Activated CD4-positive, alpha-beta memory T cell treated with anti-CD3 and anti-CD28 coated beads for 36 hours (primary cell): ENCODE measurements around the gene PPP1R3G. TPM values are rescaled to one million over a fixed set of nuclear protein-coding genes. Genes with fewer than 3 reads are reported as not detected.

Source experiments
- CTCF ChIA-PET: fragments of 350-600 bp; sonication (Branson Sonifier 250); formaldehyde crosslinking; loops from one replicate; lab custom pipeline; 2021; ENCODE audit warnings: antibody characterized with exemption, inconsistent platforms; lab: Charles Lee
- POLR2A ChIA-PET: fragments of 350-600 bp; sonication (Branson Sonifier 250); formaldehyde crosslinking; loops from one replicate; lab custom pipeline; 2021; ENCODE audit warnings: antibody characterized with exemption; lab: Charles Lee
- DNase-seq: peaks from one replicate; pipeline ENCODE4 v3.0.0-alpha.2; 2020
- H3K27ac Mint-ChIP-seq: one replicate; pipeline ENCODE4 v1.8.0; 2021; ENCODE audit warnings: mixed read lengths
- H3K27me3 Mint-ChIP-seq: one replicate; pipeline ENCODE4 v1.8.0; 2021; ENCODE audit warnings: mixed read lengths
- H3K36me3 Mint-ChIP-seq: one replicate; pipeline ENCODE4 v1.8.0; 2021; ENCODE audit warnings: mixed read lengths
- H3K4me1 Mint-ChIP-seq: one replicate; pipeline ENCODE4 v1.8.0; 2021; ENCODE audit warnings: low read depth, mixed read lengths
- H3K4me3 Mint-ChIP-seq: one replicate; pipeline ENCODE4 v1.8.0; 2021; ENCODE audit warnings: mild to moderate bottlenecking, mixed read lengths
- H3K9me3 Mint-ChIP-seq: one replicate; pipeline ENCODE4 v1.8.0; 2021; ENCODE audit warnings: mixed read lengths
- intact Hi-C: fragments of 100-400 bp; cut with micrococcal nuclease; formaldehyde crosslinking; loops from one replicate; pipeline ENCODE4 v1.15.1; 2023
- total RNA-seq, 2 experiments: library from RNA; stranded (reverse); gene quantifications; one replicate each; pipeline ENCODE4 v1.2.3, GENCODE V29; 2021

Gene PPP1R3G
- total RNA-seq, 2 experiments from 2014 or later, result not detected

DNA sequence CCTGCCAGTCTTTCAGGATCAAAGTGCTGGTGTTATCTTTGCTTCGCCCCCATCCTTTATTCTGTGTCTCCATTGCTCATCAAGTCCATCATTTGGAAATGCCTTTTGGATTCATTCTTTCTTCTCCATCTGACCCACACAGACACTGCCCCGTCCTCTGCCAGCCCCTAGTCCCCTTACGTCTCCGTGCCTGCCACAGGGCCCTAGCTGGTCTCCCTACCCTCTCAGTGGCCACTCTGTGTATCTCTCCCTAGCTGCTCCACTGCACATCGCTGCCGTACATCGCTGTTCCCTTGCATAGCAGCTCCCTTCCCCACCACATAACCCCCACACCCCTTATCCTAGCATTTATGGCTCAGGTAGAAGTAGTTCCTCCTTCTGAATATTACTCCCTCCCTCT is 15.7 kb downstream of the PPP1R3G start:
- Mint-ChIP-seq H3K9me3 (no peaks in the 10 kb centered on the region), H3K4me1 (no peaks in the 10 kb centered on the region), H3K36me3 (no peaks in the 10 kb centered on the region), H3K4me3 (no peak overlapping the region), H3K27ac (no peak overlapping the region), H3K27me3 (no peaks in the 10 kb centered on the region)
- ChIA-PET CTCF (no interaction called here), POLR2A (no interaction called here)
- DNase-seq, result no peak
- intact Hi-C loops, result no loop called here

DNA sequence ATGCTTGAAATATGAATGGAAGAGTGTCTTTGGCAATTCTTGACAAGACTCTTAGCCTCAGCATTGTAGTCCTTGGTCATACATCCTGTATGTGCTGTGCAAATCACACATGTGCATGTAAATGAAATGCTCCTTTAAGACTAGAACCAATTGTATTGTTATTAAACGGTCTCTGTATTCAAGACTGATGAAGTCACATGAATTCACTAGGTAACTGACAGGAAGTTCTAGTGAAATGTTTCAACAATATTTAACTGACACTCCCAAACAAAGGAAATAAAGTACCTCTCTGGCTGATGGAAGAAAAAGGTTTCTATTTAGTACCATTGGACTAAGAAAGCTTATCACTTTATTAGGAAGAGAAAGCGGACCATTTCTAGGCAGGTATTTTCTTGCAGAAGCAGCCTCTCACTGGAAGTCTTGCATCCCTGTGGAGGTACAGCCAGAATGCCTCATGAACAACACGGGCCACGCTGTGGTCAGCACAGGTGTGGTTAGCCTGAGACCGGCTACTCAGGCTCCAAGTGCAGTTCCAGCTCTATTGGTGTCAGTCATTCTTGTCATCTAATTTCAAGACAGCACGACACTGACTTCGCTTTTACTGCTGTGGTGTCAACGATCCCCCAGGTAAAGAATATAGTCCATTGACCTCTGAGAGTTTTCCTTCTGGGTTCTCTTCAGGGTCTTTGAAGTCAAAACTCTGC is 17.3 kb downstream of the PPP1R3G start:
- intact Hi-C loops, result no loop called here
- no peak for DNase-seq
- ChIA-PET POLR2A (no interaction called here), CTCF (no interaction called here)
- H3K4me1 Mint-ChIP-seq, result no peaks in the 10 kb centered on the region
- H3K4me3 Mint-ChIP-seq, result no peak overlapping the region
- no peaks in the 10 kb centered on the region for H3K36me3 Mint-ChIP-seq
- no peaks in the 10 kb centered on the region for H3K9me3 Mint-ChIP-seq
- no peaks in the 10 kb centered on the region for H3K27me3 Mint-ChIP-seq
- no peak overlapping the region for H3K27ac Mint-ChIP-seq

DNA sequence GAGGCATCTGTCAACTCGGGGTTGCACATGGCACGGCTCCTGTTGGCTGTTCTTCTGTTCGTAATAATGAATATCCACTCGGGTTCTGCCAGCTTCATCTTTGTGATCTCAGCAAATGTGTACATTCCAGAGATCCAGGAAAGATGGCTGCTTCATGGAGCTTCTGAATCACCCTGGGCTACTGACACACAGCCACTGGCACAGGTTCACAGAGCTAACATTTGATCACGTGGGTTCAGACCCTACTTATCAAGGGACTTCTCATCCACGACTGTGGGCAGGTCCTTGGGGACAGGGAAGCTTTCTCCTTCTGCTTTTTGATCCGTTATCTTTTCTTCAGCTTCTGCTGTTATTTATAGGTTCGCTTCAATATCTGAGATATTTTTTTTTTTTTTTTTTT is 18.1 kb downstream of the PPP1R3G start:
- H3K27ac Mint-ChIP-seq, result no peak overlapping the region
- no peaks in the 10 kb centered on the region for H3K4me1 Mint-ChIP-seq
- intact Hi-C loops, result no loop called here
- no peaks in the 10 kb centered on the region for H3K36me3 Mint-ChIP-seq
- no peak overlapping the region for H3K4me3 Mint-ChIP-seq
- DNase-seq, result no peak
- ChIA-PET POLR2A (no interaction called here), CTCF (no interaction called here)
- H3K27me3 Mint-ChIP-seq, result no peaks in the 10 kb centered on the region
- no peaks in the 10 kb centered on the region for H3K9me3 Mint-ChIP-seq

DNA sequence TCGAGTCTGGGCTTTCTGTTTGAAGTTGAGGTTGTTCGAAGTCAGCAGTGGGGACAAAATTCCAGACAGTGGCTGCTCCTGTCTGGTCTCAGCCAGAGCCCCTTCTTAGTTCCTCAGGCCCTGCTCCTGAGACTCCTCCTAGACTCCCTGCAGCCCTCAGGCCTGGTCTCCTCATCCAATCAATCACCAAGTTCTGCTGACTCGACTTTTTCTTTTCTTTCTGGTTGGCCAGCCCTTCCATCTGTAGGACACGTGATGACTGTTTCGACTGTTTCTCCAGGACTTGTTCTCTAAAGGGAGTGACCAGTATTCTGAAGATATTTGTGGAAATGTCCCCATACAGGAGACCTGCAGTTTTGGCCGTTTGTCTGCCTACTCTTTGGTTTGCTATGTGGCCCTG is 19.5 kb downstream of the PPP1R3G start:
- H3K4me3 Mint-ChIP-seq, result no peak overlapping the region
- CTCF ChIA-PET, result no interaction called here
- POLR2A ChIA-PET, result no interaction called here

DNA sequence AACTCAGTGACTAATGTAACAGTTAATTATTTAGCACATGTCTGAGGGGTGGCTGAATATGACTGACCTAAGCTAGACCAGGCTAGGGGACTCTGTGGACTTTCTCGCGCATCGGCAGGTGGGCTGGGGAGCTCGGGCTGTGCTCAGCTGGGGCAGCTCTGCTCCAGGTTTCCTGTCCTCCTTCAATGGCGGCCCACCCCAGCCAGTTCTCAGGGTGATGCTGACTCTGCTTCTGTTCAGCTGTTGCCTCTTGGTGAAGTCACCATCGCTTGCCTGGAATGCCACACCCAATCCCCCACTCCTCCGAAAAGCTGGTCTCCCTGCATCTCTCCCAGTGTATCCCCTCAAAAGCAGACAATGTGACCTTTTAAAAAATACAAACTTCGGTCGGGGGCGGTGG is 20.0 kb downstream of the PPP1R3G start:
- DNase-seq, result no peak
- H3K4me1 Mint-ChIP-seq, result no peaks in the 10 kb centered on the region
- intact Hi-C loops, result no loop called here
- H3K27me3 Mint-ChIP-seq, result no peaks in the 10 kb centered on the region
- CTCF ChIA-PET, result no interaction called here
- no peaks in the 10 kb centered on the region for H3K9me3 Mint-ChIP-seq
- no peak overlapping the region for H3K27ac Mint-ChIP-seq
- POLR2A ChIA-PET, result no interaction called here
- H3K36me3 Mint-ChIP-seq, result no peaks in the 10 kb centered on the region
- no peak overlapping the region for H3K4me3 Mint-ChIP-seq

More for the DNA sequence above, 19.5 kb downstream of the PPP1R3G start:
- no peak for DNase-seq
- no peaks in the 10 kb centered on the region for H3K9me3 Mint-ChIP-seq
- H3K36me3 Mint-ChIP-seq, result no peaks in the 10 kb centered on the region
- no peak overlapping the region for H3K27ac Mint-ChIP-seq
- intact Hi-C loops, result no loop called here
- no peaks in the 10 kb centered on the region for H3K4me1 Mint-ChIP-seq
- H3K27me3 Mint-ChIP-seq, result no peaks in the 10 kb centered on the region

DNA sequence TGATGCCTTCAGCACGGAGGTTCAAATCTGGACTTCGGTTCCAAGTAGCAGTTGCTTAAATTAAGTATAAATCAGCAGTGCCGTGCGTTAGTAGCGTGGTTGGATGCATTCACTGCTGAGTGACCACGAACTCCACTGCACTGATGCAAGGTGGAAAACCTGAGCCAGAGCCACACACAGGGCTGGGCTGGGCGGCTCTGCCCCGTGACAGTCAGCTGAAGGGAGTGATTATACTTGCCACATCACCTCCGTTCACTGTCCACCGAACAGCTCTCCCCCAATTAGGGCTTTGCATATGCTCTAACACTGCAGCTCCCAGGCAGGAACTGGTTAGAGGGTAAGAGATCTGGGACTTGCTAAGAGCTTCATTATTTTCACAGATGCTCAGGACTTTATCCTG is 22.2 kb downstream of the PPP1R3G start:
- H3K27me3 Mint-ChIP-seq, result no peaks in the 10 kb centered on the region
- CTCF ChIA-PET, result no interaction called here
- no peaks in the 10 kb centered on the region for H3K36me3 Mint-ChIP-seq
- no peak overlapping the region for H3K27ac Mint-ChIP-seq
- POLR2A ChIA-PET, result no interaction called here
- H3K4me3 Mint-ChIP-seq, result no peak overlapping the region
- DNase-seq, result no peak
- intact Hi-C loops, result no loop called here
- H3K4me1 Mint-ChIP-seq, result no peaks in the 10 kb centered on the region
- H3K9me3 Mint-ChIP-seq, result no peaks in the 10 kb centered on the region

DNA sequence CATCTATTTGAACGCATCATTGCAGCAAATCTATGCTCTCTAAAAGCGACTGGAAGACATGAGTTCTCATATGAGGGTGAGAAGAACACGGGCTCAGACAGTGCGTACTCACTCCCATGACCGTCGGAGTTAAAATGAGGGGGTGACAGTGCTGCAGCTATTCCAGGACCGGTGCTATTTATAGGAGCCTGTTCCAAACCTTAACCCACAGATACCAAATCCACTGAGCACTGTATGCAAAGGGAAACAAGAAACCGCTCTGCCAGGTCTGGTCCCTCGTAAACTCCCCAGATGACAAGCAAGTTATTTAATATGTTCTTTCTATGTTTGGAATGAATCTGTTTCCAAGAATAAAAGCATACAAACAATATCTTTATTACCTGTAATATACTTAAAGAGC is 22.9 kb downstream of the PPP1R3G start:
- Mint-ChIP-seq H3K4me3 (no peak overlapping the region), H3K27ac (no peak overlapping the region), H3K27me3 (no peaks in the 10 kb centered on the region), H3K36me3 (no peaks in the 10 kb centered on the region), H3K4me1 (no peaks in the 10 kb centered on the region), H3K9me3 (no peaks in the 10 kb centered on the region)
- ChIA-PET POLR2A (no interaction called here), CTCF (no interaction called here)
- DNase-seq, result no peak
- intact Hi-C loops, result no loop called here

DNA sequence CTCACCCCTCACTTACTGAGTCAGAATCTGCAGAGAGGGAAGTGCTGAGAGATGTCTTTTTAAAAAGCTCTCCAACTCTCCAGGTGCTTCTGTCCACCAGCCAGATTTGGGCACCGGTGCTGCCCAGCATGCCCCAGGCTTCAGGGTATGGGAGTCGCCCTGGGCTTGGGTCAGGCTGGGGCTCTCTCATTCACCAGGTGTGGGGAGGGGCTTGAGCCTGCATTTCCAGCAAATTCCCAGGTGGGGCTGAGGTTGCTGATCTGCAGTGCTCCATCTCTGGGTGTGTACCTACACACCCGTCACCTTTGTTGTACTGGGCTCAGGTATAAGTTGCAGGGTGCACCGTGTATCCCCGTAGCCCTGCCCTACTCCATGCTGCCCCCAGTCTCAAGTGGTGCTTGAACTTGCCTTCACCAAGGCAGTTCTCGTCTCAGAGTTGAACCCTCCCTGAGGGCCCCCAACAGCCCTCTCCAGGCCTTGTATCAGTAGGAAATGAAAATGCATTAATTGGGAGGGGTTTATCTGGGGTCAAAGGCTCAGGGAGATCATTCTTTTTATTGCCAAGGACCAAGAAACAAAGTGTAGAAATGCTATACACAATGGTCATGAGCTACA is 23.5 kb downstream of the PPP1R3G start:
- no peak overlapping the region for H3K27ac Mint-ChIP-seq
- no peak overlapping the region for H3K4me3 Mint-ChIP-seq
- CTCF ChIA-PET, result no interaction called here
- no peak for DNase-seq
- no peaks in the 10 kb centered on the region for H3K9me3 Mint-ChIP-seq
- POLR2A ChIA-PET, result no interaction called here
- H3K4me1 Mint-ChIP-seq, result no peaks in the 10 kb centered on the region
- intact Hi-C loops, result no loop called here
- no peaks in the 10 kb centered on the region for H3K36me3 Mint-ChIP-seq
- no peaks in the 10 kb centered on the region for H3K27me3 Mint-ChIP-seq

DNA sequence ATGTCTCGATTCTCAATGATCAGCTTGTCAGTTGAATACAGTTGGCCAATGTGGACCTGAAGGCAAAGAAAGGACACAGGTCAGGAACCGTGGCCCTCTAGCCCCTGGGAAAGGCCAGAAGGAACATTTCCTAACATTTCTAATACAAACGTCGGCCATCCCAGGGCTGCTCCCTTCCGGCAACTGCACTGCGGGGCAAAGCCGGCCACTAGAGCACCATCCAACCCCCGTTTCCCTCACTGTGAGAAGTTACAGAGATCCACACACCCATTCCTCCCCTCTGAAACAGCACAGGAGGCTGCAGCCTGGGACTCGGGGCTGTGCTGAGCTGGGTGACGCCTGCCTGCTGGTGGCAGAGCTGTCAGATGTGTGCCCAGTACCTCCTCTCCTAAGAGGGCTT is 24.3 kb downstream of the PPP1R3G start:
- intact Hi-C loops, result no loop called here
- Mint-ChIP-seq H3K4me1 (no peaks in the 10 kb centered on the region), H3K36me3 (no peaks in the 10 kb centered on the region), H3K27me3 (no peaks in the 10 kb centered on the region), H3K9me3 (no peaks in the 10 kb centered on the region), H3K4me3 (no peak overlapping the region), H3K27ac (no peak overlapping the region)
- no peak for DNase-seq
- ChIA-PET CTCF (no interaction called here), POLR2A (no interaction called here)

DNA sequence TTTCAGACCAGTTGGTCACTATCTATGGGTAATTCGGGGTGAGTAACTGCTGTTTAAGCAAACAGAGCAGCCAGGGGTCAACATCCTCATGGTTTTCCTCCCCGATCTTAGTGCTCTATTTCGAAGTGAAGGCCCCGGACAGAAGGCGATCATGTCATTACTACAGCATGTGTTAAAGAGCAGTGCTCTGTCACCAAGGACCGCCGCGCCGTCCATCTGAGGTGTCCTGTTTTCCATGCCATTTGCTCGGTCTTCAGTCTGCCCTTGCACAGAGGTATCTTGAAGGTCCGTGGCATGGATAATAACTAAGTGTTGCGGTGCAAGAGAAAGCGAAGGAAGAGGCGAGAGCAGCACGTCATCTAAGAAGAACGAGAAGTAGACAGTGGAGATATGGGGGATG is 25.1 kb downstream of the PPP1R3G start:
- intact Hi-C loops, result no loop called here
- Mint-ChIP-seq H3K4me3 (no peak overlapping the region), H3K27me3 (no peaks in the 10 kb centered on the region), H3K36me3 (no peaks in the 10 kb centered on the region), H3K9me3 (no peaks in the 10 kb centered on the region), H3K4me1 (no peaks in the 10 kb centered on the region), H3K27ac (no peak overlapping the region)
- ChIA-PET POLR2A (no interaction called here), CTCF (no interaction called here)
- DNase-seq, result no peak

DNA sequence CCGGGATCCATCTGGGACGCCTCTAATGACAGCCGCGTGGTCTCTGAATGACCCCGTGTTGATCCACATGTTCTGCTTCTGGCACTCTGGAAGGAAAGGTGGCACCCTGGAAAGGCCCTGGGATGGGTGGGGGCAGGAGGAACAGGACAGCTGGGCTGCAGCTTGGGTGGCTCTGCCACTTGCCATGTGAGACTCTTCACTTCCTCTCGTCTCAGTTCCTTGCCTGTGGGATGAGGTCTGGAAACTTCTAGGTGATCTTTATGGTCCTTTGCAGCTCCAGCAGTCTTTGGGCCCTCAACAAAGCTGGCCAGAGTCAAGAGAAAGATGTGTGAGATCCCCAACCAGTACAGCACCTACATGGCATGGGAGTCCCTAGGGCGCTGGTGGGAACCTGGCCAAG is 26.5 kb downstream of the PPP1R3G start:
- intact Hi-C loops, result no loop called here
- ChIA-PET CTCF (no interaction called here), POLR2A (no interaction called here)
- Mint-ChIP-seq H3K36me3 (no peaks in the 10 kb centered on the region), H3K9me3 (no peaks in the 10 kb centered on the region), H3K27me3 (no peaks in the 10 kb centered on the region), H3K27ac (no peak overlapping the region), H3K4me1 (no peaks in the 10 kb centered on the region), H3K4me3 (no peak overlapping the region)
- DNase-seq, result no peak

DNA sequence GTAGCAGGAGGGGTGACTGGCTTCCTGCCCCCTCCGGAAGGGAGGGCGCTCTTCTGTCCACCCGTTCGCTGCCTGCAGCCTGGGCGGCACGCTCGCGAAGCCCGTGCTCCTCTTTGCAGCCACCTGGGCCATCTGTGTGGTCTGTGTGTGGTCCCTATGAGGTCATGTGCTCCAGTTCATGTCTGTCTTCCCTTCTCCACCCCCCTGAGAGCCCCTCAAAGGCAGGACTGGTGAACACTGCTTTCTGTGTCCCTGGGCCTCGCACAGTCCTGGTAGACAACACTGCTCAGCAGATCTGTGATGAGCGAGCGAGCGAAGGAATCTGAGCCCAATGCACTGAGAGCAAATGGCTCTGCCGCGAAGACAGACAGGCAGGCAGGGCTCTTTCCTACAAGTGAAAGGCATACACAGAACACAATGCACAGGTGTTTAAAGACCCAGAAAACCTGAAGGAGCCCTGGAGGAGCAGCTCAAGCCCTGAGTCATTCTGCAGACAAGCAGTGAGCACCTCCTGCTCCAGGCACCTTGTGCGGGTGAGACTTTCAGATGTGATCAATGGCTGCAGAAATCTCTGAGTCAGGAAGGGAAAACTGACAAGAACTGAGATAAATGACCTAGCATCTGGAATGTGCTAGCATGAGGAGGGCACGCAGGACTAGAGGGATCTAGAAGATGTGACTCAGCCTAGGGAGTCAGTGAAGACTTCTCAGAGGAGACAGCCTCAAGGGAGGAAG is 27.1 kb downstream of the PPP1R3G start:
- Mint-ChIP-seq H3K4me1 (no peaks in the 10 kb centered on the region), H3K4me3 (no peak overlapping the region), H3K27ac (no peak overlapping the region), H3K27me3 (no peaks in the 10 kb centered on the region), H3K36me3 (no peaks in the 10 kb centered on the region), H3K9me3 (no peaks in the 10 kb centered on the region)
- CTCF ChIA-PET, result no interaction called here
- intact Hi-C loops, result no loop called here
- POLR2A ChIA-PET, result no interaction called here
- no peak for DNase-seq

DNA sequence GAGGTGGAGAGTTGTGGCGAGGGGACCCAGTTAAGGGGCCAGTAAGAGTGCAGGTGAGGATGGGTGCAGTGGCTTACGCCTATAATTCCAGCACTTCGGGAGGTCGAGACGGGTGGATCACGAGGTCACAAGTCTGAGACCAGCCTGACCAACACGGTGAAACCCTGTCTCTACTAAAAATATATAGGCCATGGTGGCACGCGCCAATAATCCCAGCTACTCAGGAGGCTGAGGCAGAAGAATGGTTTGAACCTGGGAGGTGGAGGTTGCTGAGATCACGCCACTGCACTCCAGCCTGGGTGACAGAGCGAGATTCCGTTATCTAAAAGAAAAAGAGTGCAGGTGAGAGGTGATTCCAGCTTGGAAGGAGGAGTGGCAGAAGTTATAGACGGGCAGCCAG is 28.0 kb downstream of the PPP1R3G start:
- no peaks in the 10 kb centered on the region for H3K4me1 Mint-ChIP-seq
- H3K27me3 Mint-ChIP-seq, result no peaks in the 10 kb centered on the region
- intact Hi-C loops, result no loop called here
- POLR2A ChIA-PET, result no interaction called here
- no peak overlapping the region for H3K4me3 Mint-ChIP-seq
- no peaks in the 10 kb centered on the region for H3K9me3 Mint-ChIP-seq
- H3K36me3 Mint-ChIP-seq, result no peaks in the 10 kb centered on the region
- H3K27ac Mint-ChIP-seq, result no peak overlapping the region
- CTCF ChIA-PET, result no interaction called here
- DNase-seq, result no peak
